Keratinocyte (primary cell): ENCODE results near the gene ADAMTS17. TPM values are rescaled to one million over a fixed set of nuclear protein-coding genes. Genes with fewer than 3 reads are reported as not detected.

ENCODE experiments used
- DNase-seq: peaks from one replicate; pipeline ENCODE4 v3.0.0-alpha.2; 2011; ENCODE audit warnings: low read depth, missing footprints, low spot score
- FAIRE-seq: peaks from 2 replicates; lab custom pipeline; 2011; peaks lifted over from hg19 to GRCh38; lab: Jason Lieb, UNC
- H2AFZ ChIP-seq: 2 replicates; pipeline ENCODE4 v1.6.0; 2012; ENCODE audit warnings: low read length, control low read depth, inconsistent platforms; ENCODE audit not compliant: control insufficient read depth
- H3K27ac ChIP-seq: 2 replicates; pipeline ENCODE4 v1.5.1; 2011; ENCODE audit warnings: low read length; ENCODE audit not compliant: control insufficient read depth, insufficient read depth
- H3K27me3 ChIP-seq: 3 replicates; pipeline ENCODE4 v1.6.0; 2011; ENCODE audit warnings: low read length; ENCODE audit not compliant: control insufficient read depth, insufficient read depth; ENCODE audit errors: extremely low read depth
- H3K36me3 ChIP-seq, 2 experiments: 2 replicates in 1 of 2; 3 replicates in 1 of 2; pipeline ENCODE4 v1.5.1; 2011; ENCODE audit warnings: low read length in 2 of 2, mild to moderate bottlenecking in 1 of 2; ENCODE audit not compliant: control insufficient read depth in 2 of 2, insufficient read depth in 2 of 2; ENCODE audit errors: extremely low read depth in 1 of 2
- H3K4me1 ChIP-seq: 3 replicates; pipeline ENCODE4 v1.5.1; 2011; ENCODE audit warnings: low read length; ENCODE audit not compliant: control insufficient read depth, insufficient read depth; ENCODE audit errors: extremely low read depth
- H3K4me2 ChIP-seq: 3 replicates; pipeline ENCODE4 v1.6.0; 2011; ENCODE audit warnings: low read depth, low read length; ENCODE audit not compliant: control insufficient read depth, insufficient read depth; ENCODE audit errors: extremely low read depth
- H3K4me3 ChIP-seq, 3 experiments: fragments of 200-600 bp in 1 of 3; sonication (generic) in 1 of 3; 2 replicates in 2 of 3; 3 replicates in 1 of 3; pipeline ENCODE4 v1.5.1; 2011 to 2016; ENCODE audit warnings: low read length in 3 of 3, mild to moderate bottlenecking in 3 of 3, control low read depth in 2 of 3, inconsistent platforms in 1 of 3, low read depth in 1 of 3, mixed read lengths in 1 of 3, mixed run types in 1 of 3, moderate library complexity in 1 of 3; ENCODE audit not compliant: control insufficient read depth in 2 of 3, insufficient read depth in 2 of 3; ENCODE audit errors: extremely low read depth in 1 of 3
- H3K79me2 ChIP-seq: 2 replicates; pipeline ENCODE4 v1.6.0; 2012; ENCODE audit warnings: low read length; ENCODE audit not compliant: control insufficient read depth, insufficient read depth
- H3K9ac ChIP-seq: 3 replicates; pipeline ENCODE4 v1.6.0; 2011; ENCODE audit warnings: low read length; ENCODE audit not compliant: control insufficient read depth, insufficient read depth; ENCODE audit errors: extremely low read depth
- H3K9me1 ChIP-seq: 3 replicates; pipeline ENCODE4 v1.6.0; 2011; ENCODE audit warnings: low read length; ENCODE audit not compliant: control insufficient read depth, insufficient read depth; ENCODE audit errors: extremely low read depth
- H3K9me3 ChIP-seq: 2 replicates; pipeline ENCODE4 v1.5.1; 2012; ENCODE audit warnings: low read depth, low read length; ENCODE audit not compliant: control insufficient read depth
- H4K20me1 ChIP-seq: 3 replicates; pipeline ENCODE4 v1.6.0; 2011; ENCODE audit warnings: low read length; ENCODE audit not compliant: control insufficient read depth, insufficient read depth; ENCODE audit errors: extremely low read depth
- CTCF ChIP-seq, 3 experiments: IDR thresholded peaks in 1 of 3; conservative IDR thresholded peaks in 1 of 3; optimal IDR thresholded peaks in 1 of 3; 2 replicates in 2 of 3; 3 replicates in 1 of 3; pipeline versions ENCODE3 to v1.5.1; 2011; ENCODE audit warnings: low read length in 3 of 3, mild to moderate bottlenecking in 3 of 3, moderate library complexity in 2 of 3, control low read depth in 1 of 3, inconsistent platforms in 1 of 3; ENCODE audit not compliant: insufficient read depth in 2 of 3; ENCODE audit errors: extremely low read depth in 1 of 3
- EZH2 ChIP-seq: IDR thresholded peaks from one replicate; pipeline ENCODE4 v1.6.1; 2012; ENCODE audit warnings: inconsistent platforms, mild to moderate bottlenecking, low read length, moderate library complexity
- dilution Hi-C: fragments of 300-500 bp; cut with MboI; formaldehyde crosslinking; loops from one replicate; pipeline ENCODE4 v1.7.0; 2020; ENCODE audit warnings: low sequenced_read_pairs; ENCODE audit not compliant: extremely low pct_ligation_motif_present
- polyA plus RNA-seq, 5 experiments: library from polyadenylated mRNA; depleted of rRNA in 3 of 5; stranded (reverse) in 3 of 5; stranded (forward) in 1 of 5; unstranded in 1 of 5; fragments of >200 nt; gene quantifications; 1 replicate in 1 of 5; 2 replicates in 3 of 5; 3 replicates in 1 of 5; pipeline versions ENCODE4 v1.2.1 to v1.2.3, GENCODE V29; 2011 to 2012; ENCODE audit warnings: missing spikeins in 2 of 5, low read depth in 1 of 5, low replicate concordance in 1 of 5

Gene ADAMTS17
- polyA plus RNA-seq, 1 donor (not counting 4 experiments of a cell fraction or from before 2014, with no cell fraction given), result 0.18 TPM

GRCh38 chr15:100275641-100276040 is 66.1 kb downstream of the ADAMTS17 start:
- H3K36me3 ChIP-seq, result no peaks in the 10 kb centered on the region
- dilution Hi-C loops, result no loop called here

GRCh38 chr15:100269831-100270230 is 71.9 kb downstream of the ADAMTS17 start:
- Histone ChIP-seq H3K36me3 (no peaks in the 10 kb centered on the region), H3K4me2 (no peak overlapping the region), H3K9ac (no peak overlapping the region), H3K79me2 (no peaks in the 10 kb centered on the region), H3K27ac (no peak overlapping the region), H3K9me1 (no peaks in the 10 kb centered on the region), H3K4me1 (no peaks in the 10 kb centered on the region), H2AFZ (no peak overlapping the region), H4K20me1 (no peaks in the 10 kb centered on the region), H3K9me3 (no peaks in the 10 kb centered on the region), H3K4me3 (no peak overlapping the region), H3K27me3 (peaks cover 31% of the 10 kb centered on the region)
- no peak for TF ChIP-seq CTCF (optimal IDR thresholded peaks at IDR 0.05 in 1 of 3, IDR thresholded peaks at IDR 0.05 in 1 of 3, conservative IDR thresholded peaks at IDR 0.05 in 1 of 3; ENCODE audit: extremely low read depth in 1 of 3, insufficient read depth in 2 of 3, low read length in 3 of 3)
- no peak for TF ChIP-seq EZH2
- FAIRE-seq, result no peak
- dilution Hi-C loops, result no loop called here
- no peak for DNase-seq

More at GRCh38 chr15:100275641-100276040, 66.1 kb downstream of the ADAMTS17 start:
- no peak overlapping the region for H3K27ac ChIP-seq
- no peak overlapping the region for H3K4me3 ChIP-seq
- no peak for FAIRE-seq
- no peak overlapping the region for H3K9ac ChIP-seq
- no peak overlapping the region for H2AFZ ChIP-seq
- H3K9me3 ChIP-seq, result no peaks in the 10 kb centered on the region
- H3K4me2 ChIP-seq, result no peak overlapping the region
- no peaks in the 10 kb centered on the region for H3K4me1 ChIP-seq
- H3K27me3 ChIP-seq, result peaks cover 27% of the 10 kb centered on the region
- H4K20me1 ChIP-seq, result no peaks in the 10 kb centered on the region
- no peak for TF ChIP-seq CTCF (optimal IDR thresholded peaks at IDR 0.05 in 1 of 3, IDR thresholded peaks at IDR 0.05 in 1 of 3, conservative IDR thresholded peaks at IDR 0.05 in 1 of 3; ENCODE audit: extremely low read depth in 1 of 3, insufficient read depth in 2 of 3, low read length in 3 of 3)
- no peak for TF ChIP-seq EZH2
- no peak for DNase-seq
- no peaks in the 10 kb centered on the region for H3K79me2 ChIP-seq
- H3K9me1 ChIP-seq, result no peaks in the 10 kb centered on the region
